Endothelial cell (in vitro differentiated cells): ENCODE data around the gene GRWD1. TPM values are rescaled to one million over a fixed set of nuclear protein-coding genes. Genes with fewer than 3 reads are reported as not detected.
A peak's percentile ranks its signal among the peaks of the same experiment; 100 is the strongest.

Experiments
- DNase-seq: peaks from one replicate; pipeline ENCODE4 v3.0.0; 2021; ENCODE audit warnings: low spot score
- H3K27ac Mint-ChIP-seq: one replicate; pipeline ENCODE4 v1.8.0; 2021; ENCODE audit warnings: mixed read lengths, inconsistent platforms; ENCODE audit not compliant: unreplicated experiment
- H3K27me3 Mint-ChIP-seq: one replicate; pipeline ENCODE4 v1.8.0; 2021; ENCODE audit warnings: mild to moderate bottlenecking, moderate library complexity, mixed read lengths, inconsistent platforms; ENCODE audit not compliant: unreplicated experiment
- H3K36me3 Mint-ChIP-seq: one replicate; pipeline ENCODE4 v1.8.0; 2021; ENCODE audit warnings: mild to moderate bottlenecking, low read depth, mixed read lengths, inconsistent platforms; ENCODE audit not compliant: unreplicated experiment
- H3K4me1 Mint-ChIP-seq: one replicate; pipeline ENCODE4 v1.8.0; 2021; ENCODE audit warnings: mild to moderate bottlenecking, mixed read lengths, inconsistent platforms; ENCODE audit not compliant: unreplicated experiment
- H3K4me3 Mint-ChIP-seq: one replicate; pipeline ENCODE4 v1.8.0; 2021; ENCODE audit warnings: mild to moderate bottlenecking, mixed read lengths, inconsistent platforms; ENCODE audit not compliant: unreplicated experiment
- H3K9me3 Mint-ChIP-seq: one replicate; pipeline ENCODE4 v1.8.0; 2021; ENCODE audit warnings: mixed read lengths, inconsistent platforms; ENCODE audit not compliant: unreplicated experiment
- CTCF ChIP-seq: fragments of 200-600 bp; sonication (generic); IDR thresholded peaks from one replicate; pipeline ENCODE4 v1.5.0; 2021; ENCODE audit warnings: antibody characterized with exemption; ENCODE audit not compliant: unreplicated experiment
- total RNA-seq: library from RNA; stranded (reverse); fragmentation: NEBNext Ultra II Directional; extraction: Animal tissue kit (Norgen Biotek cat#: 25700); gene quantifications from one replicate; pipeline ENCODE4 v1.2.1, GENCODE V29; 2021; ENCODE audit not compliant: unreplicated experiment

The GRWD1 gene
- total RNA-seq, 1 donor from 2014 or later: 38.4 TPM

- H3K4me1 Mint-ChIP-seq: peaks cover 24% of the 10 kb centered on the region
- peaks cover 27% of the 10 kb centered on the region for H3K27me3 Mint-ChIP-seq
- H3K4me3 Mint-ChIP-seq: peak overlapping the region; percentile 28
- no peaks in the 10 kb centered on the region for H3K36me3 Mint-ChIP-seq
- TF ChIP-seq CTCF: no peak
- DNase-seq: no peak
- no peak overlapping the region for H3K27ac Mint-ChIP-seq
- H3K9me3 Mint-ChIP-seq: no peaks in the 10 kb centered on the region
These were observed 46.0 kb downstream of the GRWD1 start for GRCh38 chr19:48491793-48492123.

GRCh38 chr19:48492925-48493717, 47.3 kb downstream of the GRWD1 start:
- Mint-ChIP-seq H3K4me3 (peak overlapping the region; percentile 28), H3K27me3 (peaks cover 22% of the 10 kb centered on the region), H3K4me1 (peaks cover 24% of the 10 kb centered on the region), H3K9me3 (no peaks in the 10 kb centered on the region), H3K27ac (peak overlapping the region; percentile 12), H3K36me3 (no peaks in the 10 kb centered on the region)
- peak; percentile 91 for DNase-seq
- no peak for TF ChIP-seq CTCF

GRCh38 chr19:48493718-48494401, 48.1 kb downstream of the GRWD1 start:
- peaks cover 24% of the 10 kb centered on the region for H3K4me1 Mint-ChIP-seq
- no peaks in the 10 kb centered on the region for H3K36me3 Mint-ChIP-seq
- peak overlapping the region; percentile 79 for H3K4me3 Mint-ChIP-seq
- no peaks in the 10 kb centered on the region for H3K9me3 Mint-ChIP-seq
- TF ChIP-seq CTCF: no peak
- H3K27me3 Mint-ChIP-seq: peaks cover 16% of the 10 kb centered on the region
- H3K27ac Mint-ChIP-seq: no peak overlapping the region
- DNase-seq: no peak

- Mint-ChIP-seq H3K4me3 (peak overlapping the region; percentile 52), H3K27ac (peak overlapping the region; percentile 74), H3K9me3 (no peaks in the 10 kb centered on the region), H3K36me3 (no peaks in the 10 kb centered on the region), H3K27me3 (peaks cover 19% of the 10 kb centered on the region), H3K4me1 (peaks cover 24% of the 10 kb centered on the region)
- no peak for DNase-seq
- TF ChIP-seq CTCF: no peak
These were observed 49.6 kb downstream of the GRWD1 start for GRCh38 chr19:48495396-48495795.
